ENCODE measurements around the gene ZNF296.

GRCh38 chr19:45038931-45039893 is 37.1 kb downstream of the ZNF296 start, which contains the start of gene CLASRP:
- TF ChIP-seq POLR2AphosphoS5 (IDR thresholded peaks at IDR 0.05) = peak; percentile 97
- TF ChIP-seq CTCF (IDR thresholded peaks at IDR 0.05; ENCODE audit: poor library complexity, severe bottlenecking) = no peak
- TF ChIP-seq, protein P1, sequence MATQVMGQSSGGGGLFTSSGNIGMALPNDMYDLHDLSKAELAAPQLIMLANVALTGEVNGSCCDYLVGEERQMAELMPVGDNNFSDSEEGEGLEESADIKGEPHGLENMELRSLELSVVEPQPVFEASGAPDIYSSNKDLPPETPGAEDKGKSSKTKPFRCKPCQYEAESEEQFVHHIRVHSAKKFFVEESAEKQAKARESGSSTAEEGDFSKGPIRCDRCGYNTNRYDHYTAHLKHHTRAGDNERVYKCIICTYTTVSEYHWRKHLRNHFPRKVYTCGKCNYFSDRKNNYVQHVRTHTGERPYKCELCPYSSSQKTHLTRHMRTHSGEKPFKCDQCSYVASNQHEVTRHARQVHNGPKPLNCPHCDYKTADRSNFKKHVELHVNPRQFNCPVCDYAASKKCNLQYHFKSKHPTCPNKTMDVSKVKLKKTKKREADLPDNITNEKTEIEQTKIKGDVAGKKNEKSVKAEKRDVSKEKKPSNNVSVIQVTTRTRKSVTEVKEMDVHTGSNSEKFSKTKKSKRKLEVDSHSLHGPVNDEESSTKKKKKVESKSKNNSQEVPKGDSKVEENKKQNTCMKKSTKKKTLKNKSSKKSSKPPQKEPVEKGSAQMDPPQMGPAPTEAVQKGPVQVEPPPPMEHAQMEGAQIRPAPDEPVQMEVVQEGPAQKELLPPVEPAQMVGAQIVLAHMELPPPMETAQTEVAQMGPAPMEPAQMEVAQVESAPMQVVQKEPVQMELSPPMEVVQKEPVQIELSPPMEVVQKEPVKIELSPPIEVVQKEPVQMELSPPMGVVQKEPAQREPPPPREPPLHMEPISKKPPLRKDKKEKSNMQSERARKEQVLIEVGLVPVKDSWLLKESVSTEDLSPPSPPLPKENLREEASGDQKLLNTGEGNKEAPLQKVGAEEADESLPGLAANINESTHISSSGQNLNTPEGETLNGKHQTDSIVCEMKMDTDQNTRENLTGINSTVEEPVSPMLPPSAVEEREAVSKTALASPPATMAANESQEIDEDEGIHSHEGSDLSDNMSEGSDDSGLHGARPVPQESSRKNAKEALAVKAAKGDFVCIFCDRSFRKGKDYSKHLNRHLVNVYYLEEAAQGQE (IDR thresholded peaks at IDR 0.05; ENCODE audit: borderline replicate concordance) = peak; percentile 36
- TF ChIP-seq RAD21 (conservative IDR thresholded peaks at IDR 0.05) = no peak
- no peak for TF ChIP-seq EZH2 (IDR thresholded peaks at IDR 0.05; ENCODE audit: borderline replicate concordance, insufficient read depth, low read length, poor library complexity, severe bottlenecking)
- no peak for TF ChIP-seq EP300 (conservative IDR thresholded peaks at IDR 0.05; ENCODE audit: poor library complexity, severe bottlenecking)
- TF ChIP-seq TAF1 (IDR thresholded peaks at IDR 0.05; ENCODE audit: low read depth) = peak; percentile 56

All from neural cell (in vitro differentiated cells).